GM19395 (cell line): Measurements from ENCODE around the gene CEP162.
"Not testable (repeated sequence)": the region's sequence is repeated elsewhere in the genome, so short reads cannot be mapped to it uniquely, and the experiment has no call there.

ENCODE experiments used
- ATAC-seq: cut with Tn5 transposase; IDR thresholded peaks from one replicate; pipeline ENCODE4 v1.9.1; 2021; ENCODE audit warnings: mild to moderate bottlenecking, moderate library complexity; ENCODE audit not compliant: unreplicated experiment

Gene CEP162

DNA sequence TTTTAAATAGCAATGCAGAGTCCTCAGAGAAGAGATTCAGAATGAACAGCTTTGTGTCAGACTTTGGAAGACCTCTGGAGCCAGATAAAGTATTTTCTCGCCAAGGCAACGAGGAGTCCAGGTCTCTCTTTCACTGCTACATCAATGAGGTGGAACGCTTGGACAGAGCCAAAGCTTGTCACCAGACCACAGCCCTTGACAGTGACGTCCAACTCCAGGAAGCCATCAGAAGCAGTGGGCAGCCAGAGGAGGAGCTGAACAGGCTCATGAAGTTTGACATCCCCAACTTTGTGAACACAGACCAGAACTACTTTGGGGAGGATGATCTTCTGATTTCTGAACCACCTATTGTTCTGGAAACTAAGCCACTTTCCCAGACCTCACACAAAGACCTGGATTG is 138.4 kb downstream of the CEP162 start:
- no peak for ATAC-seq

DNA sequence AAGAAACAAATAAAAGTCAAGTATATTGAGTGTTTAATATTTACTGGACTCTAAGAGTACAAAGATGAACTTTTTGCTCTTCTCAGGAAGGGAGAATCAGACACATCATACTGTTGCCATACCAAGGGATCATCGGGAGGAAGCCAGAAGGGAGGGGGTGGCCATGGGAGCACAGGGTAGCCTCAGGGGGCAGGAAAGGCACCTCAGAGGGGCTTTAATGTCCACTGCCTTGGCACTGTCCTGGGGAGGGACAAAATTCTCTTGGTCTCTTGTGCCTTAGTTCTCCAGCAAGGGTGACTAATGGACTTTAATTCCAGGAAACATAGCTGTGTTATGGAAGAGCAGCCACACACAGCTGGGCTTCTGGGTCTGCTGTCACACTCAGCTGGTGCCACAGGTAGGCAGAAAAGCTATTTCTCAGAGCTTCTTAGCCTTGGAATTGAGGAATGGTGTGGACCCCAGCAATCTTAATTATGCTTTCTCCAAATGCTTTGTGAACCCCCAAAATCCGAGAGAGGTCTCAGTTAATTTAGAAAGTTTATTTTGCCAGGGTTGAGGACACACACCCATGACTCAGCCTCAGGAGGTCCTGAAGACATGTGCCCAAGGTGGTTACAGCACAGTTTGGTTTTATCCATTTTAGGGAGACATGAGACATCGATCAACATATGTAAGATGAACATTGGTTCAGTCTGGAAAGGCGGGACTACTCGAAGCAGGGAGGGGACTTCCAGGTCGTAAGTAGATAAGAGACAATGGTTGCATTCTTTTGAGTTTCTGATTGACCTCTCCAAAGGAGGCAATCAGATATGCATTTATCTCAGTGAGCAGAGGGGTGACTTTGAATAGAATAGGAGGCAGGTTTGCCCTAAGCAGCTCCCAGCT is 140.7 kb downstream of the CEP162 start:
- no peak for ATAC-seq

DNA sequence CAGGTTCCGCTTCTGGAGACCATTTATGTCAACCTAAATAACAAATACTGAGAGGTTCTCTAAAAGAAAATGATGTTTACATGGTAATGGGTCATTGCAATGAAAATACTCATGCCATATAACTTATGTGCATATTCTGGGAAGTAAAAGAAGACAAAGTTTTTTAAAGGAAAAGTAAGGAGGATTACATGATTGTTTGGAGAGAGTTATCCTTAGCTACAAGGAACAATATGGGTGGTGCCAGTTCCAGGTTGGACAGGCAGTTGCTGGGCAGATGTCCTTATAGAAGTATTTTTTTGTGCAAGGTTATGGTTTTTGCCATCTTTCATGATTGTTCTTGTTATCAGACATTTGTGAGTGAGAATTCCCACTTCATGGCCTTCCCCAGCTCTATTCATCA is 141.4 kb downstream of the CEP162 start:
- no peak for ATAC-seq

DNA sequence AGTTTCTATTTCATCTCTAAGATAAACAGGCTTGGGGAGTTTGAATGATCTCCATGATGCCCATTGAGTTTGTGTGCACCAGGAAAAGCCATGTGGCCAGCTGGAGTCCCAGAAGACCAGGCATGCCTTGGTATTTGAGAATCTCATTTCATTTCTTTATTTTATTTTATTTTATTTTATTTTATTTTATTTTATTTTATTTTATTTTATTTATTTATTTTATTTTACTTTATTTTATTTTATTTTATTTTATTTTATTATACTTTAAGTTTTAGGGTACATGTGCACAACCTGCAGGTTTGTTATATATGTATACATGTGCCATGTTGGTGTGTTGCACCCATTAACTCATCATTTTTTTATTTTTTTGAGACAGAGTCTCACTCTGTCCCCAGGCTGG is 142.7 kb downstream of the CEP162 start:
- ATAC-seq = not testable (repeated sequence)

DNA sequence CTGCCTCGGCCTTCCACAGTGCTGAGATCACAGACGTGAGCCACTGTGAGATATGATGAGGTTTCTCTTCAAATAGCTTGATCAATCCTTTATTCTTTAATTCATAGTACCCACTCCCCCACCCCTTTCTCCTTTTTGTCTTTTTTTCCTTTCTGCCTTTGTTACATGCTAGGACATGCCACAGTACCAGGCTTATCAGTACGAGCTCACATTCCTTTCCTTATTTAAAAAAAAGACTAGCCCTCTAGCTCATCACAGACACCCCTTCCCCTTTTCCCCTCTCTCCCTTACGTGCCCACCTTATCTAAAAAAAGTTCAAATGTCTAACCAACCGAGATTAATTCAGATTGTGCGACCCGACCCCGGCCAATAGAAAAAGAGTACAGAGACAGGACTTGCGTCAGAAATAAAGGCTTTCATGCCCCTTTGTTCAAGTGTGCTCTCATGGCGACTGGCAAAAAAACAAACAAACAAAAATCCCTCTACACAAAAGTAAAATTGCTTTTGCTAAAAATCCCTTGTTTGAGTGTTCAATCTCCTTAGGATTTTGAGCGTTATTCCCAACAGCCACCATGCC is 144.7 kb downstream of the CEP162 start:
- no peak for ATAC-seq

DNA sequence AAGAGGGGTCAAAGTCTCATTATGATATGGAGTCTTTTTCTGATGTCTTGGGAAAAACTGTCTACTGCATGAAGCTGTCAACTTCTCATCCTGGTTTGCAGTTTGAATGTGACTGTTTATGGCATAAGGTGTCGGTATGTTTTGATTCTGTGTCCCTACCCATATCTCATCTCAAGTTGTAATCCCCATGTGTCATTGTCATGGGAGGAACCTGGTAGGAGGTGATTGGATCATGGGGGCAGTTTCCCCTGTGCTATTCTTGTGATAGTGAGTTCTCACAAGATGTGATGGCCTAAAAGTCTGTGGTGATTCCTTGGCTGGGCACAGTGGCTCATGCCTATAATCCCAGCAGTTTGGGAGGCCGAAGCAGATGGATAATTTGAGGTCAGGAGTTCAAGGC is 146.2 kb downstream of the CEP162 start:
- no peak for ATAC-seq

DNA sequence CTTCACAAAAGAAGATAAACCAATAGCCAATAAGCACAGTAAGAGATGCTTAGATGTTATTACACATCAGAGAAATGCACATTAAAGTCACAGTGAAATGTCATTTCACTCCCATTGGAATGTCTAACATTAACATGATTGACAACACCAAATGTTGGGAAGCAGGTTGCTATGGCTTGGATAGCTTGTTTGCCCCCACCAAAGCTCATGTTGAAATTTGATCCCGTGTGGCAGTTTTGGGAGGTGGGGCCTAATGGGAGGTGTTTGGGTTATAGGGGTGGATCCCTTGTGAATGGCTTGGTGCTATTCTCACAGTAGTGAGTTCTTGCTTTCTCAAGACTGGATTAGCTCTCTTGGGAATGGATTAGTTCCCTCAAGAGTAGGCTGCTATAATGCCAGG is 149.1 kb downstream of the CEP162 start:
- no peak for ATAC-seq

DNA sequence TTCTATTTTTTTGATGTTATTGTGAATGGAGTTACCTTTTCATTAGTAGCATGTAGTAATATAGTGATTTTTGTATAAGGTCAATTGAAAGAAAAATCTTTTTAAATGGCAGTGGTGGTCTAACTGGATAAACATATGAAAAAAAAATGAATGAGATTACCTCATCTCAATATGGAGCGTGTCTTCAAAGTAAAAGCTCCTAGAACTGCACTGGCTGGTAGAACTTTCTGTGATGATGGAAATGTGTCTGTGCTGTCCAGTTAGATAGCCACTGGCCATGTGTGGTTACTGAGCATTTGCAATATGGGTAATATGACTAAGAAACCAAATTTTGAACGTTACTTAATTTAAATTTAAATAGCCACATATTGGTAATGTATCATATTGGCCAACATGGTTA is 149.8 kb downstream of the CEP162 start:
- no peak for ATAC-seq

DNA sequence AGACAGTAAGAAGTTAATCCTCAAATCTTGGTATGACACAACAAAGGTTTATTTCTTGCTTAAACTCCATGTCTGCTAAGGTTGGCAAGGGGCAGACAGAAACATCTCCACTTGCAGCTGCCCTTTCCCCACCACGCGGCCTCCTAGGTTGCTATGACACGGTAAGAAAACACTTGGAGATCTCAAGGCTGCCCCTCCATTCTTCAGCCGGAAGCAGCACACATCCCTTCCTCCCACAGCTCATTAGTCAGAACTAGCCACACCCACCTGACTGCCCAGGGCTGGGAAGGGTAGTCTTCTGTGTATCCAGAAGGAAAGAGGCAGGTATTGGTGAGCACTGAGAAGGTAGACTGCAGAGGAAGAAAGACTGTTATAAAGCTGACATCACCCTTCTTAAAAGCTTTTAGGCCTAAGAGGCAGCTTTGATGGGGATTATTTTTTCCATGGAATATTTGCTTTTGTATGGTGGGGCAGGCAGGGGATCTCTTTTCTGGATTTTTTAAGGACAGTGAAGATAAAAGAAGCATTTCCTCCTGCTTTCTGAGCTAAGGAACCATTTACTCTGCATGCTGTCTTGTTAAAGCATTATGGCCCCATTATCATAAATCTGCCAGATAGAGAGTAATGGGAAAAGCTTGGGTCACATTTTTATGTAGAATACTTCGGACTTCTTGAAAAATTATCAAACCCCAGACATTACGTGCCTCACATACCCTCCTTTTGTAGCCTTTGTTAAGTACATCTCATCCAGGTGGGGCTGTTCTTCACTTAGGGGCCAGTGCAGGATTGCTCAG is 152.3 kb downstream of the CEP162 start:
- ATAC-seq = no peak
